Hypothalamus (tissue), 51 donors: Measurements from ENCODE around the gene PATL2.
"Not testable (repeated sequence)": the region's sequence is repeated elsewhere in the genome, so short reads cannot be mapped to it uniquely, and the experiment has no call there.

Source experiments
- DNase-seq, 51 donors: peaks; one replicate each; lab custom pipeline; 2025; lab: John Stamatoyannopoulos, UW

PATL2 gene

DNA sequence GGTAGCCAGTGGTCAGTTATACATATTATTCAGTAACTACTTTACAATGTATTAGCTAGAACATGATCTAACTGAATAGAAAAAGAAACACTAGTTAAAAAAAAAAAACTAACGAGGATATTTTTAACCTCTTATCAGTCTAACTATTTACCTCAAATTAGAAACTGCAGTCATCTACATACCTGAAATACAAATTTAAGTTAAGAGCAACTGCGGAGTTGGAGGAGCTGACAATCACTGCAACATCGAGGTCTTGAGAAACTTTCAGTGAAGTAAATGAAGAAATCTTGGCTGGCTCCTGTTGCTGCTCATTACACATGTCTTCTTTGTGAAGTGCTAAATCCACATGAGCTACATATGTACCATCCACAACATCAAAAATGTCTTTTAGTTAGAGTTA, 54.2 kb downstream of the PATL2 start:
- DNase-seq = no peak

DNA sequence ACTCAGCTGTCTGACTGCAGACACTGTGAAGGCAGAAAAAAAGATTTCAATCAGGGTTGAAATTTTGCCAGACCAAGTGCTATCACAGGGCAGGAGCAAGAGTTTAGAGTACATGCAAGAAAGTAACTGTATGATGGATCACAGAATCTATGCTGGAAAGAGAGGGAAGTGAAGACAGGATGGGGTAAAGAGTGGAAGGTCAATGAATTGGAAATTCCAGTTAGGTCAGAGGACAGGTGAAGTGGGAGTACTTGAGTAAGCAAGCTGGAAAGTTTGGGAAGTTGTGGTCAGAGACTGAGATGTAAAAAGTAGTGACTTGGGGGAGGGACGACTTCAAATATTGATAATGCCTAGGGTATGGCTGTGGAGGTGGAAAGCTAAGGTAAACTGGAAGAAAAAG, 54.8 kb downstream of the PATL2 start:
- DNase-seq = no peak

DNA sequence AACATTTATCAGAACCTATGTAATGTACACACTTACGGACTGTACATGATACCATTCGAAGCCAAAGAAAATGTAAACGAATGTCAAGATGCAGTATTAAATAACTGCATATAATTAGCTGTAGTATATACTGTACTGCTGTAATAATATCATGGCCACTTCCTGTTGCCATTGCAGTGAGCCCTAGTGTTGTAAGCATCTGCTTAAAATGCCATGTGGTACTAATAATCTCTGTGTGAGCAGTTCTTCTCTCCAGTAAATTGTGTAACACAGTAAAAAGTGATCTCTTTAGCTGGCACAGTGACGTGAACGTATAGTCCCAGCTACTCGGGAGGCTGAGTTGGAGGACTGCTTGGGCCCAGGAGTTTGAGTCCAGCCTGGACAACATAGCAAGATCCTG, 56.3 kb downstream of the PATL2 start:
- DNase-seq = no peak

DNA sequence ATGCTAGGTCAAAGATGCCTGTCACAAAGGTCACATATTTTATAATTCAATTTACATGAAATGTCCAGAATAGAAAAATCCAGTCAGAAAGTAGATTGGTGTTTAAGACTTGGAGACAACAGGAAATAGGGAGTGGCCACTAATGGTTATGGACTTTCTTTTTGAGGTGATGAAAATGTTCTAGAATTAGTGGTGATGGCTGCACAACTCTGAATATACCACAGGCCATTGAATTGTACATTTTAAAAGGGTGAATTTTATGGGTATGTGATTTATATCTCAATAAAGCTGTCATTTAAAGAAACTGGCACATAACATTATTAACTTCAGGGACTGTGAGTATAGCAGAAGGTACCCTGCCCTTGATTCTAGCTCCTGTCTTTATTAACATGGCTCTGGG, 63.5 kb downstream of the PATL2 start:
- DNase-seq = no peak

GRCh38 chr15:44647036-44647435, 64.1 kb downstream of the PATL2 start:
- no peak for DNase-seq

DNA sequence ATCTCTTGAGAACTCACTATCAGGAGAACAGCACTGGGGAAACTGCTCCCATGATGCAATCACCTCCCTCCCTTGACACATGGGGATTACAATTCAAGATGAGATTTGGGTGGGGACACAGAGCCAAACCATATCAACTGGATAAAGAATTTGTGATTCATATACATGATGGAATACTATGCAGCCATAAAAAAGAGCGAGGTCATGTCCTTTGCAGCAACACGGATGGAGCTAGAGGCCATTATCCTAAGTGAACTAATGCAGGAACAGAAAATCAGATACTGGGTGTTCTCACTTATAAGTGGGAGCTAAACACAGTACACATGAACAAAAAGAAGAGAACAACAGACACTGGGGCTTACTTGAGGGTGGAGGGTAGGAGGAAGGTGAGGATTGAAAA, 64.7 kb downstream of the PATL2 start:
- no peak for DNase-seq

DNA sequence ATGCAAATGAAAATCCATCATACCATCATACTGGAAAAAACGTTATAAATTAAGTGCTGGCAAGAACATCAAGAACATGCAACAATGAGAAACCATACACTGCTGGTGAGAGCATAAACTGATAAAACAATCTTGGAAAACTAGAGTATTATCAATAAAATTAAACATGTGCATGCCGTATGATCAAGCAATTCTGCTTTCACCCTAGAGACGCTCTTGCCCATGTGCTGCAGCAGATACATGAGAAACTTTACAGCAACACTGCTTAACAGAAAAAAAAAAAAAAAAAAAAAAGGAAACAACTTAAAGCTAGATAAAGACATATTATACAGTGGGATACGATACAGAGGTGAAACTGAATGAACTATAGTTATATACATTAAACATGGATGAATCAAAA, 69.5 kb downstream of the PATL2 start:
- no peak for DNase-seq

- no peak for DNase-seq
These were observed 74.1 kb downstream of the PATL2 start for GRCh38 chr15:44636976-44637375.

GRCh38 chr15:44633603-44634002, 77.5 kb downstream of the PATL2 start:
- DNase-seq = no peak

- not testable (repeated sequence) for DNase-seq
These were observed 85.8 kb downstream of the PATL2 start for GRCh38 chr15:44625286-44625685.

DNA sequence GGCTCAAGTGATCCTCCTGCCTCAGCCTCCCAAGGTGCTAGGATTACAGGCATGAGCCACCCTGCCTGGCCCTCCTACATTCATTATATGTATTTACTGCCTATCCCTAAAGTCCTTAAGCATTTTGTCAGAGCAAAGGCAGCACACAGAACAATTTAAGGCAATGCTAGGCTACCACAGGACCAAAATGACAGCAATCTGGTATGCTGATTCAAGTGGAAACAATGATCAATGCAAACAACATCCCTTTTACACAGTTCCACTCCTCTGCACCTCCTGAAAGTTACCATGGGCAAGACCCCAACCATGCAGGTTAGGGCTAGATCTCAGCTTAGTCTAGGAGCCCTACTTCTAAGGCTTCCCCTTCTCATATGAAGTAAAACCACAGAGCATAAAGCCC, 87.9 kb downstream of the PATL2 start:
- DNase-seq = no peak

- no peak for DNase-seq
These were observed 91.0 kb downstream of the PATL2 start for GRCh38 chr15:44620081-44620480.

GRCh38 chr15:44616974-44617373, 94.1 kb downstream of the PATL2 start:
- DNase-seq = no peak
